ENCODE measurements around the gene SKI.

DNA sequence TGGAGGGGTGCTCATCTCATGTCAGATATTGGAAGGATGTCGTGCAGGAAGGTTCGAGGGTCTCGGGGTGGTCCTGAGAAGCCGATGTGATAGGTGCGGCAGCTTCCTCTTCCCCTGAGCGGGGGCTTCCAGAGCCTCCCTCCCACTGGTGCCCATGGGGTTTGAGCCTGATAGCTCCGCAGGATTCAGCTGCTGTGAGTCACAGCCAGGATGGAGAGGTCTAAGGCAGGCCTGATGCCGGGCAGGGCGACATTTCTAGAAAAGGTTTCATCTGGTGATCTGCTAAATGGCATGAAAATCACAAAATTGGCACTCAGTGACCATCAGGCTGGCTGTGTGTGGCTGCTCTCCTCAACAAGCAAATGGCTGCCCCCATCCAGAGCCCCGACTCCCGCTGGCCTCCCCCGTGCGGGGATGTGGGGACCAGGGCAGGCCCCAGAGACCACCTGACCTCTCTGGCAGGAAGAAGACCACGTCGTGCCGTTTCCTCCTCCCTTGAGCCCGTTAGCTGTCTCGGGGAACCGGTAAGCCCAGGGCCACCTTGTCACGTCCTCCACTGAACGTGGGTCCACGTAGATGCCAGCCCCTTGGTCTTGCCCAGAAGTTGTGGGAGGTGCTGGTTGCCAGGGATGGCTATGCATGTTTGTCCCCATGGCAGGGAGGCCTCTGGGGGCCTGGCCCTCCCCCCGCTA is 66.1 kb downstream of the SKI start:
- TF ChIP-seq, protein P1, sequence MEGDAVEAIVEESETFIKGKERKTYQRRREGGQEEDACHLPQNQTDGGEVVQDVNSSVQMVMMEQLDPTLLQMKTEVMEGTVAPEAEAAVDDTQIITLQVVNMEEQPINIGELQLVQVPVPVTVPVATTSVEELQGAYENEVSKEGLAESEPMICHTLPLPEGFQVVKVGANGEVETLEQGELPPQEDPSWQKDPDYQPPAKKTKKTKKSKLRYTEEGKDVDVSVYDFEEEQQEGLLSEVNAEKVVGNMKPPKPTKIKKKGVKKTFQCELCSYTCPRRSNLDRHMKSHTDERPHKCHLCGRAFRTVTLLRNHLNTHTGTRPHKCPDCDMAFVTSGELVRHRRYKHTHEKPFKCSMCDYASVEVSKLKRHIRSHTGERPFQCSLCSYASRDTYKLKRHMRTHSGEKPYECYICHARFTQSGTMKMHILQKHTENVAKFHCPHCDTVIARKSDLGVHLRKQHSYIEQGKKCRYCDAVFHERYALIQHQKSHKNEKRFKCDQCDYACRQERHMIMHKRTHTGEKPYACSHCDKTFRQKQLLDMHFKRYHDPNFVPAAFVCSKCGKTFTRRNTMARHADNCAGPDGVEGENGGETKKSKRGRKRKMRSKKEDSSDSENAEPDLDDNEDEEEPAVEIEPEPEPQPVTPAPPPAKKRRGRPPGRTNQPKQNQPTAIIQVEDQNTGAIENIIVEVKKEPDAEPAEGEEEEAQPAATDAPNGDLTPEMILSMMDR (conservative IDR thresholded peaks at IDR 0.05; ENCODE audit: low read depth, low read length) = no peak
- TF ChIP-seq EZH2 (IDR thresholded peaks at IDR 0.05; ENCODE audit: low read length, unreplicated experiment) = no peak
- no peak for TF ChIP-seq EZH2phosphoT487 (IDR thresholded peaks at IDR 0.05; ENCODE audit: borderline replicate concordance, low read length)
